NB4 (cell line): Measurements from ENCODE around the gene TGFBR3.

Source experiments
- DNase-seq: peaks from one replicate; pipeline ENCODE4 v3.0.0; 2010; ENCODE audit warnings: low read depth
- H3K4me3 ChIP-seq: one replicate; pipeline ENCODE4 v1.5.1; 2011; ENCODE audit warnings: mild to moderate bottlenecking, low read depth, low read length, moderate library complexity
- MYC ChIP-seq: IDR thresholded peaks from 2 replicates; pipeline ENCODE4 v1.6.1; 2011; ENCODE audit warnings: low read depth, low read length
- POLR2A ChIP-seq: IDR thresholded peaks from 2 replicates; pipeline ENCODE4 v1.6.1; 2011; ENCODE audit warnings: mild to moderate bottlenecking; ENCODE audit not compliant: insufficient read length; ENCODE audit errors: extremely low read depth
- TF ChIP-seq, protein P1 (sequence below): IDR thresholded peaks from 2 replicates; pipeline ENCODE4 v1.6.1; 2011; ENCODE audit warnings: low read depth, low read length
- TF ChIP-seq, protein P2 (sequence below): IDR thresholded peaks from one replicate; pipeline ENCODE4 v1.5.1; 2012; ENCODE audit warnings: low read depth, low read length

TGFBR3 gene

DNA sequence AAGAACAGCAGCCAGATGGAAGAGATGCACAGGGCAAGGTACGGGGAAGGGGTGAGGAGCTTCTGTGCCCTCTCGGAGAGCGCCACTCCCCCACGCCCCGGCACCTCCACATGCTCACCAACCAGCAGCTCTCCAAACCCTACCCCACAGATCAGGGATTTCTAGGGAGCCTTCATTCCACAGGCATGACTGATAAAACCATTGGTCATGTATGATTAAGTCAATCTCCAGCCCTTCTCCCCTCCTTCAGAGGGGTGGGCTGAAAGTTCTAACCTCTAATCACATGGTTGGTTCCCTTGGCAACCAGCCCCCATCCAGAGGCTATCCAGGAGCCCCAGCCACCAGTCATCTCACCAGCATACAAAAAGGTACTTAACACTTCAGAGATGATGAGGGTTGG lies 144.7 kb downstream of the TGFBR3 start:
- no peak for DNase-seq

DNA sequence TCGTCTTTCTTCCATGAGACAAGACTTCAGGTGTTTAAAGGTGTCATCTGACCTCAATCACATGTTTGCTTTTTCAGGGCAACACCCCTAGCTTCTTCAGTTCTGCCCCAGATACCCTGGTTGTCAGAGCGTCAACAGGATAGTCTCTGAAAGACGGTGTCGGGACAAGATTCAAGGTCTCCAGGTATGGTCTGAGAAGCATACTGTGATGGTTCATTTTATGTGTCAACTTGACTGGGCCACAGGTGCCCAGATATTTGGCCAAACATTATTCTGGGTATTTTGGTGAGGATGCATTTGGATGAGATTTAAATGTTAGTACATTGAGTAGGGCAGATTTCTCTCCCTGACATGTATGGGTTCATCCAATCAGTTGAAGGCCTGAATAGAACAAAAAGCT lies 148.3 kb downstream of the TGFBR3 start:
- no peak overlapping the region for H3K4me3 ChIP-seq
- TF ChIP-seq, protein P1, sequence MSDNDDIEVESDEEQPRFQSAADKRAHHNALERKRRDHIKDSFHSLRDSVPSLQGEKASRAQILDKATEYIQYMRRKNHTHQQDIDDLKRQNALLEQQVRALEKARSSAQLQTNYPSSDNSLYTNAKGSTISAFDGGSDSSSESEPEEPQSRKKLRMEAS = no peak
- TF ChIP-seq MYC (no peak), POLR2A (no peak)
- TF ChIP-seq, protein P2, sequence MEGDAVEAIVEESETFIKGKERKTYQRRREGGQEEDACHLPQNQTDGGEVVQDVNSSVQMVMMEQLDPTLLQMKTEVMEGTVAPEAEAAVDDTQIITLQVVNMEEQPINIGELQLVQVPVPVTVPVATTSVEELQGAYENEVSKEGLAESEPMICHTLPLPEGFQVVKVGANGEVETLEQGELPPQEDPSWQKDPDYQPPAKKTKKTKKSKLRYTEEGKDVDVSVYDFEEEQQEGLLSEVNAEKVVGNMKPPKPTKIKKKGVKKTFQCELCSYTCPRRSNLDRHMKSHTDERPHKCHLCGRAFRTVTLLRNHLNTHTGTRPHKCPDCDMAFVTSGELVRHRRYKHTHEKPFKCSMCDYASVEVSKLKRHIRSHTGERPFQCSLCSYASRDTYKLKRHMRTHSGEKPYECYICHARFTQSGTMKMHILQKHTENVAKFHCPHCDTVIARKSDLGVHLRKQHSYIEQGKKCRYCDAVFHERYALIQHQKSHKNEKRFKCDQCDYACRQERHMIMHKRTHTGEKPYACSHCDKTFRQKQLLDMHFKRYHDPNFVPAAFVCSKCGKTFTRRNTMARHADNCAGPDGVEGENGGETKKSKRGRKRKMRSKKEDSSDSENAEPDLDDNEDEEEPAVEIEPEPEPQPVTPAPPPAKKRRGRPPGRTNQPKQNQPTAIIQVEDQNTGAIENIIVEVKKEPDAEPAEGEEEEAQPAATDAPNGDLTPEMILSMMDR = no peak
- DNase-seq = no peak

More for the DNA sequence above, 144.7 kb downstream of the TGFBR3 start:
- TF ChIP-seq, protein P1 = no peak
- TF ChIP-seq, protein P2 = no peak
- TF ChIP-seq MYC = no peak
- no peak for TF ChIP-seq POLR2A
- H3K4me3 ChIP-seq = no peak overlapping the region

- DNase-seq = no peak
- no peak overlapping the region for H3K4me3 ChIP-seq
- TF ChIP-seq, protein P1 = no peak
- no peak for TF ChIP-seq POLR2A
- TF ChIP-seq, protein P2 = no peak
- TF ChIP-seq MYC = no peak
Measured at GRCh38 chr1:91736715-91737615, 149.0 kb downstream of the TGFBR3 start.

GRCh38 chr1:91736146-91736714 lies 149.7 kb downstream of the TGFBR3 start:
- DNase-seq = no peak
- no peak overlapping the region for H3K4me3 ChIP-seq

GRCh38 chr1:91735266-91735845 lies 150.6 kb downstream of the TGFBR3 start:
- H3K4me3 ChIP-seq = no peak overlapping the region
- no peak for TF ChIP-seq POLR2A
- TF ChIP-seq, protein P1 = no peak
- TF ChIP-seq, protein P2 = no peak
- TF ChIP-seq MYC = no peak
- no peak for DNase-seq

More at GRCh38 chr1:91736146-91736714, 149.7 kb downstream of the TGFBR3 start:
- TF ChIP-seq, protein P2 = no peak
- TF ChIP-seq, protein P1 = no peak
- TF ChIP-seq MYC (no peak), POLR2A (no peak)
